OCI-LY7 (cell line): ENCODE measurements around the gene TOX3.

ENCODE experiments used
- EZH2phosphoT487 ChIP-seq: fragments of 200-600 bp; sonication (generic); IDR thresholded peaks from 2 replicates; pipeline ENCODE4 v1.6.1; 2018; ENCODE audit warnings: low read depth, borderline replicate concordance, mild to moderate bottlenecking, mixed run types, antibody characterized with exemption, low read length, moderate library complexity, mixed read lengths
- TF ChIP-seq, protein P1 (sequence below): fragments of 200-600 bp; sonication (generic); conservative IDR thresholded peaks from 2 replicates; pipeline ENCODE4 v1.5.1; 2014; ENCODE audit warnings: mild to moderate bottlenecking, antibody characterized with exemption, low read length, moderate library complexity, mixed read lengths

- TF ChIP-seq, protein P1, sequence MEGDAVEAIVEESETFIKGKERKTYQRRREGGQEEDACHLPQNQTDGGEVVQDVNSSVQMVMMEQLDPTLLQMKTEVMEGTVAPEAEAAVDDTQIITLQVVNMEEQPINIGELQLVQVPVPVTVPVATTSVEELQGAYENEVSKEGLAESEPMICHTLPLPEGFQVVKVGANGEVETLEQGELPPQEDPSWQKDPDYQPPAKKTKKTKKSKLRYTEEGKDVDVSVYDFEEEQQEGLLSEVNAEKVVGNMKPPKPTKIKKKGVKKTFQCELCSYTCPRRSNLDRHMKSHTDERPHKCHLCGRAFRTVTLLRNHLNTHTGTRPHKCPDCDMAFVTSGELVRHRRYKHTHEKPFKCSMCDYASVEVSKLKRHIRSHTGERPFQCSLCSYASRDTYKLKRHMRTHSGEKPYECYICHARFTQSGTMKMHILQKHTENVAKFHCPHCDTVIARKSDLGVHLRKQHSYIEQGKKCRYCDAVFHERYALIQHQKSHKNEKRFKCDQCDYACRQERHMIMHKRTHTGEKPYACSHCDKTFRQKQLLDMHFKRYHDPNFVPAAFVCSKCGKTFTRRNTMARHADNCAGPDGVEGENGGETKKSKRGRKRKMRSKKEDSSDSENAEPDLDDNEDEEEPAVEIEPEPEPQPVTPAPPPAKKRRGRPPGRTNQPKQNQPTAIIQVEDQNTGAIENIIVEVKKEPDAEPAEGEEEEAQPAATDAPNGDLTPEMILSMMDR, result no peak
- TF ChIP-seq EZH2phosphoT487, result no peak
Measured at GRCh38 chr16:52460639-52461178, 86.2 kb downstream of the TOX3 start.
